Measurements from ENCODE around the gene PLCZ1.

PLCZ1 gene

DNA sequence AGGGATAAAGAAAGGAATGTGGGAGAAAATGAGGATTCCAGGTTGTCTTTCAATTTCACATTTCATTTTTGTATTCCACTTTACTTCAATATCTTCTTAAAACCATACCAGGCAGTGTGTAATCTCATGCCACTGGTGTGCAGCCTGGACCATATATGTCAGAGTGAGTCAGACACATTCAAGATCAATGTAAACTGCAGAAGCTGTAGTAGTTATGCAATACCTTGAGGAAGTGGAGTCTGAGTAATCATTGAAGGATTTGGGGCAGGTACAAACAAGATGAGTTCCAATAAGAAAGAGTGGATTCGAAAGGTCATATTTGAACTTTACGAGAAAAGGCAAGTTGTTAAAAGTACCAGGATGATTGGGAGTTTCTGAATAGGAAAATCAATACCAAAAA is 14.1 kb downstream of the PLCZ1 start:
- no peak overlapping the region for H3K4me3 ChIP-seq (ENCODE audit: low read depth, low read length)
- TF ChIP-seq, protein P1, sequence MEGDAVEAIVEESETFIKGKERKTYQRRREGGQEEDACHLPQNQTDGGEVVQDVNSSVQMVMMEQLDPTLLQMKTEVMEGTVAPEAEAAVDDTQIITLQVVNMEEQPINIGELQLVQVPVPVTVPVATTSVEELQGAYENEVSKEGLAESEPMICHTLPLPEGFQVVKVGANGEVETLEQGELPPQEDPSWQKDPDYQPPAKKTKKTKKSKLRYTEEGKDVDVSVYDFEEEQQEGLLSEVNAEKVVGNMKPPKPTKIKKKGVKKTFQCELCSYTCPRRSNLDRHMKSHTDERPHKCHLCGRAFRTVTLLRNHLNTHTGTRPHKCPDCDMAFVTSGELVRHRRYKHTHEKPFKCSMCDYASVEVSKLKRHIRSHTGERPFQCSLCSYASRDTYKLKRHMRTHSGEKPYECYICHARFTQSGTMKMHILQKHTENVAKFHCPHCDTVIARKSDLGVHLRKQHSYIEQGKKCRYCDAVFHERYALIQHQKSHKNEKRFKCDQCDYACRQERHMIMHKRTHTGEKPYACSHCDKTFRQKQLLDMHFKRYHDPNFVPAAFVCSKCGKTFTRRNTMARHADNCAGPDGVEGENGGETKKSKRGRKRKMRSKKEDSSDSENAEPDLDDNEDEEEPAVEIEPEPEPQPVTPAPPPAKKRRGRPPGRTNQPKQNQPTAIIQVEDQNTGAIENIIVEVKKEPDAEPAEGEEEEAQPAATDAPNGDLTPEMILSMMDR (IDR thresholded peaks at IDR 0.05; ENCODE audit: borderline replicate concordance, insufficient read depth, low read depth, low read length), result no peak

DNA sequence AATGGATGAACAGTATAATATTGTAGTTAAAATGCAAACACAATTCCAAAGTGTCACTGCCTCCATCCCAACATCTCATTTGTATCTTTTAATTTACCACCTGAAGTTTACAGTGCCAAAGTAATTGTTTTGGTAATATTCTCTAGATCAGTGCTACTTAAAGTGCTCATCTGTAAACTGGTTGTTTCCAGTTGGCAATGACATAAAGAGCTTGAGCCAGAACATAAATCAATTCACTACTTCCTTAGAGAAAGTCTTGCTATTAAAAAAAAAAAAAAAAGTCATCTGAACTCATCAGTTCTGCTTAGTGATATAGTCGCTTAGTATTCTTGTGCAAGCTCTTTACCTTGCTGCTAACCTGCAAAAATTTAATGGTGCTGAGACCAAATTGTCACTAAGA is 16.4 kb downstream of the PLCZ1 start:
- TF ChIP-seq, protein P1 (IDR thresholded peaks at IDR 0.05; ENCODE audit: borderline replicate concordance, insufficient read depth, low read depth, low read length), result no peak
- H3K4me3 ChIP-seq (ENCODE audit: low read depth, low read length), result no peak overlapping the region

DNA sequence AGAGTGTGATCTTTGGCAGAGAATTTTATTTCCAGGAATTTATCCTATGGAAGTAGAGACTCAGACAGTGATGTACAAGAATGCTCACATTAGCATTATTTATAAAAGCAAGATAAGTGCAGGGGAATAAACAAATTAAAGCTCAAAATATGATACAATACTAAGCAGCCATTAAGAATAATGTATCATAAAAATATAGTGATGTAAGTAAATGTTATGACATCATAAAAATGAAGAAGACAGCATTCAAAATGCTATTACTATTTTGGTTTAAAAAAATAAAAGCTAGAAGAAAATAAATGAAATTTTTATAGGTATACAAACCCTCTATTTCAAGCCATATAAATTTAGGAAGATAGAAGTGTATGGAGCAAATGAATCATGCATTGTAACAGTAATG is 17.1 kb downstream of the PLCZ1 start:
- TF ChIP-seq, protein P1 (IDR thresholded peaks at IDR 0.05; ENCODE audit: borderline replicate concordance, insufficient read depth, low read depth, low read length), result no peak
- H3K4me3 ChIP-seq (ENCODE audit: low read depth, low read length), result no peak overlapping the region

DNA sequence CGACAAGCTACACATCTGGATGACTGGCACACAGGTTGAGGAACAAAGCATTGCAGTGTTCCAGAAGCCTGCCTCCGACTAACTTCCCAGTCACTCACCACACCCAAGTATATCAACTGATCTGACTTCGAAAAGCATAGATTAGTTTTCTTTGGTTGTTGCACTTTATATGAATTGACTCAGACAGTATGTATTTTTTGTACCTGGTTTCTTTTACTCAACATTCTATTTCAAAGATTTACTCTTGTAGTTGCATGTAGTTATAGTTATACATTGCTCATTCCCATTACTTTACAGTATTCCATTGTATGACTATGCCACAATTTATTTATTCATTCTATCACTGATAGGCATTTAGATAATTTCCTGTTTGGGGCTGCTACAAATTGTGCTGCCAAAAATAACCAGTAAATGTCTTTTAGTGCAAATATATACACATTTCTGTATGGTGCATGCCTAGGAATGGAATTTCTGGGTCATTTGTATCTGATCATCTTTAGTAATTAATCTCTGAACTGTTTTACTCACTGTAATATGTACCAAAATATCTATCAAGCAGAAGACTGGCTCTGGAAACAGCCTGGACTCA is 17.8 kb downstream of the PLCZ1 start:
- no peak overlapping the region for H3K4me3 ChIP-seq (ENCODE audit: low read depth, low read length)
- TF ChIP-seq, protein P1 (IDR thresholded peaks at IDR 0.05; ENCODE audit: borderline replicate concordance, insufficient read depth, low read depth, low read length), result no peak

DNA sequence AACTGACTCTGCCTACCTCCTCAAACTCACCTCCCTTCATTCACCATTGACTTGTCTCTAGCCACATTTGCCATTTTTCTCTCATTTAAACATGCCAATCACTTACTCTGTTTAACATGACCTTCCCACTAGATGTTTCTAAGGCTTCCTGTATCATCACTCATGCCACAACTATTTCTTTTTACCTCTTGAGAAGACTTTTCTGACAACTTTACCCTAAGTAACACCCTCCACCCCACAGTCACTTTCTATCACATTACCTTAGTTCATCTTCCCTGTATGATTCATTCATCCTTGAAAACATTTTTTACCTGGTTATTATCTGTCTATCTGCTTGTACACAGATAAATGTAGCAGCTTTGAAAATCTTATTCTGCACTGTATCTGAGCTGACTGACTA is 19.4 kb downstream of the PLCZ1 start:
- TF ChIP-seq, protein P1 (IDR thresholded peaks at IDR 0.05; ENCODE audit: borderline replicate concordance, insufficient read depth, low read depth, low read length), result no peak

DNA sequence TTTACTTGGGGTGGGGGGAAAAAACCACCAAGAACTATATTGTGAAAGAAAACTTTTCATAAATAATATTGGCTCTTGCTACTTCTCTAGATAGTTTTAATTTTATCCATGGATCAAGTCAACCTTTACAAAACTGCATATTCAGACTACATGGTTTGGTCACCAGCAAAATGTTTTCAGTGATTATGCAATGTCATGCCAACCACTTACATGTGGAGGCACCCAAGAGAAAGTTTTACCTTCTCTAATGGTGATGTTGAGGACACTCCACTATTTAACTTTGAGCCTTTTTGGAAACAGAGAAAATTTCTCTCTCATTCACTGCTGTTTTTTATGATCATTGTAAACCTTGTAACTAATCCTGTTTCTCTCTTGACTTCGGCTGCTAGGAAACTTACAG is 21.6 kb downstream of the PLCZ1 start:
- H3K4me3 ChIP-seq (ENCODE audit: low read depth, low read length), result no peak overlapping the region
- TF ChIP-seq, protein P1 (IDR thresholded peaks at IDR 0.05; ENCODE audit: borderline replicate concordance, insufficient read depth, low read depth, low read length), result no peak

More for the DNA sequence above, 19.4 kb downstream of the PLCZ1 start:
- no peak overlapping the region for H3K4me3 ChIP-seq (ENCODE audit: low read depth, low read length)

DNA sequence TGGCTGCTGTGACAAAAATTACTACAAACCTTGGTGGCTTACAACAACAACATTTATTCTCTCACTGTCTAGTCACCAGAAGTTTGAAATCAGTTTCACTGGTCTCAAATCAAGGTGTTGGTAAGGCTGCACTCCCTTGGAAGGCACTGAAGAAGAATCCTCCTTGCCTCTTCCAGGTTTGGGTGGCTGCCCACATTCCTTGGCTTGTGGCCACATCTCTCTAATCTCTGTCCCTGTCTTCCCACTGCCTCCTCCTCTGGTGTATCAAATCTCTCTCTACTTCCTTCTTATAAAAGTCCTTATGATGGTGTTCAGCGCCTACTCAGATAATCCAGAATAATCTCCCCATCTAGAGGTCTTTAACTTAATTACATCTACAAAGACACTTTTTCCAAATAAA is 31.0 kb downstream of the PLCZ1 start:
- TF ChIP-seq, protein P1 (IDR thresholded peaks at IDR 0.05; ENCODE audit: borderline replicate concordance, insufficient read depth, low read depth, low read length), result no peak
- H3K4me3 ChIP-seq (ENCODE audit: low read depth, low read length), result no peak overlapping the region
